ENCODE results near the gene YTHDF2. TPM values are rescaled to one million over a fixed set of nuclear protein-coding genes. Genes with fewer than 3 reads are reported as not detected.

YTHDF2 gene
- total and polyA plus RNA-seq, 2 donors from 2014 or later = 38.2 to 61.0 TPM

DNA sequence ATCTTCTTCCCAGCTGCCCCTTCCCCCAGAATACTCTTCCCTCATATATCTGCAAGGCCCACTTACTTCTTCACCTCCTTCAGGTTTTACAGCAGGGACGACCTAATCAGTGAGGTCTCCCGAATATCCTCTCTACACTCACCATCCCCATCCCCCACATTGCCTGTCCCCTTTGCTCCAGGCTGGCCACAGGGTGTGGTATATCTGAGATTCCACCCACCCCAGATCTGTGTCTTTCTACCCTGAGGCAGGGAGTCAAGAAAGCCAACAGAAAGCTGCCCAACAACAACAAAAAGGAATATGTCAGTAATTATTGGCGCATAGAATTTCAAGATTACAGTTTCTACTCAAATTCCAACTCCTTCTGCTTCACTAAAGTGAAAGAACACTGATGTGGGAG lies 45.3 kb downstream of the YTHDF2 start:
- H3K27me3 ChIP-seq (ENCODE audit: control insufficient read depth, insufficient read depth, low read length) = no peaks in the 10 kb centered on the region
- H3K36me3 ChIP-seq (ENCODE audit: control insufficient read depth in 2 of 3, insufficient read depth in 3 of 3, low read length in 3 of 3) = no peaks in the 10 kb centered on the region
- H3K9me3 ChIP-seq (ENCODE audit: control insufficient read depth in 2 of 3, insufficient read depth in 1 of 3, low read length in 3 of 3) = no peaks in the 10 kb centered on the region
- FAIRE-seq (no peak), DNase-seq (no peak)
- H3K27ac ChIP-seq (ENCODE audit: low read depth in 2 of 2, low read length in 2 of 2) = no peak overlapping the region
- TF ChIP-seq, protein P1, sequence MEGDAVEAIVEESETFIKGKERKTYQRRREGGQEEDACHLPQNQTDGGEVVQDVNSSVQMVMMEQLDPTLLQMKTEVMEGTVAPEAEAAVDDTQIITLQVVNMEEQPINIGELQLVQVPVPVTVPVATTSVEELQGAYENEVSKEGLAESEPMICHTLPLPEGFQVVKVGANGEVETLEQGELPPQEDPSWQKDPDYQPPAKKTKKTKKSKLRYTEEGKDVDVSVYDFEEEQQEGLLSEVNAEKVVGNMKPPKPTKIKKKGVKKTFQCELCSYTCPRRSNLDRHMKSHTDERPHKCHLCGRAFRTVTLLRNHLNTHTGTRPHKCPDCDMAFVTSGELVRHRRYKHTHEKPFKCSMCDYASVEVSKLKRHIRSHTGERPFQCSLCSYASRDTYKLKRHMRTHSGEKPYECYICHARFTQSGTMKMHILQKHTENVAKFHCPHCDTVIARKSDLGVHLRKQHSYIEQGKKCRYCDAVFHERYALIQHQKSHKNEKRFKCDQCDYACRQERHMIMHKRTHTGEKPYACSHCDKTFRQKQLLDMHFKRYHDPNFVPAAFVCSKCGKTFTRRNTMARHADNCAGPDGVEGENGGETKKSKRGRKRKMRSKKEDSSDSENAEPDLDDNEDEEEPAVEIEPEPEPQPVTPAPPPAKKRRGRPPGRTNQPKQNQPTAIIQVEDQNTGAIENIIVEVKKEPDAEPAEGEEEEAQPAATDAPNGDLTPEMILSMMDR (IDR thresholded peaks at IDR 0.05; ENCODE audit: borderline replicate concordance, extremely low read depth, insufficient read depth) = no peak
- intact Hi-C loops (cut with DNase I) = loop anchor here (10.0 kb wide), 1 partner anchor 93 kb away; no protein-coding TSS in a partner anchor
- H3K9ac ChIP-seq (ENCODE audit: low read length in 3 of 3) = no peak overlapping the region
- H3K4me3 ChIP-seq (ENCODE audit: low read length in 3 of 3) = no peak overlapping the region
- H3K4me1 ChIP-seq (ENCODE audit: control insufficient read depth in 2 of 3, insufficient read depth in 2 of 3, low read depth in 1 of 3, low read length in 3 of 3) = no peaks in the 10 kb centered on the region

- no peaks in the 10 kb centered on the region for H3K27me3 ChIP-seq (ENCODE audit: control insufficient read depth, insufficient read depth, low read length)
- TF ChIP-seq, protein P1 (IDR thresholded peaks at IDR 0.05; ENCODE audit: borderline replicate concordance, extremely low read depth, insufficient read depth) = no peak
- H3K9me3 ChIP-seq (ENCODE audit: control insufficient read depth in 2 of 3, insufficient read depth in 1 of 3, low read length in 3 of 3) = no peaks in the 10 kb centered on the region
- no peak overlapping the region for H3K4me3 ChIP-seq (ENCODE audit: low read length in 3 of 3)
- H3K36me3 ChIP-seq (ENCODE audit: control insufficient read depth in 2 of 3, insufficient read depth in 3 of 3, low read length in 3 of 3) = no peaks in the 10 kb centered on the region
- H3K9ac ChIP-seq (ENCODE audit: low read length in 3 of 3) = no peak overlapping the region
- intact Hi-C loops (cut with DNase I) = loop anchor here (10.0 kb wide), 1 partner anchor 91 kb away; no protein-coding TSS in a partner anchor
- no peaks in the 10 kb centered on the region for H3K4me1 ChIP-seq (ENCODE audit: control insufficient read depth in 2 of 3, insufficient read depth in 2 of 3, low read depth in 1 of 3, low read length in 3 of 3)
- FAIRE-seq (no peak), DNase-seq (no peak)
- H3K27ac ChIP-seq (ENCODE audit: low read depth in 2 of 2, low read length in 2 of 2) = no peak overlapping the region
Observed at GRCh38 chr1:28783363-28783762, 46.6 kb downstream of the YTHDF2 start.

DNA sequence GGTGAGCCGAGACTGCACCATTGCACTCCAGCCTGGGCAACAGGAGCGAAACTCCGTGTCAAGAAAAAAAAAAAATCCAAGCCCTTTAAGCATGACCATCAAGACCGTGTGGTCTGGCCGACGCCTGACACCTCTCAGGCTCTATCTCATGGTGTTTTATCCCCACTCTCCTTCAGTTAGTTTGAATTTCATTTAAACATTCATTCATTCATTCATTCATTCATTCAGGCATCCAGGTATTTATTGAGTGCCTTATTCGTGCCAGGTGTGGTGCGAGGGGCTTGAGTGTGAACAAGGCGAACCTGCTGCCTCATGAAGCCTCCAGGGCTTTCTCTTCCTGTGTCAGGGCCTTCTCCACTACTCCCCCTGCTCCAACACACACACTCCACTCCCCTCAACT lies 52.7 kb downstream of the YTHDF2 start:
- no peak overlapping the region for H3K27ac ChIP-seq (ENCODE audit: low read depth in 2 of 2, low read length in 2 of 2)
- intact Hi-C loops (cut with DNase I) = loop anchor here (10.0 kb wide), 1 partner anchor 85 kb away; no protein-coding TSS in a partner anchor
- no peaks in the 10 kb centered on the region for H3K4me1 ChIP-seq (ENCODE audit: control insufficient read depth in 2 of 3, insufficient read depth in 2 of 3, low read depth in 1 of 3, low read length in 3 of 3)
- TF ChIP-seq, protein P1 (IDR thresholded peaks at IDR 0.05; ENCODE audit: borderline replicate concordance, extremely low read depth, insufficient read depth) = no peak
- no peak overlapping the region for H3K4me3 ChIP-seq (ENCODE audit: low read length in 3 of 3)
- H3K36me3 ChIP-seq (ENCODE audit: control insufficient read depth in 2 of 3, insufficient read depth in 3 of 3, low read length in 3 of 3) = no peaks in the 10 kb centered on the region
- DNase-seq (no peak), FAIRE-seq (no peak)
- no peaks in the 10 kb centered on the region for H3K9me3 ChIP-seq (ENCODE audit: control insufficient read depth in 2 of 3, insufficient read depth in 1 of 3, low read length in 3 of 3)
- H3K27me3 ChIP-seq (ENCODE audit: control insufficient read depth, insufficient read depth, low read length) = no peaks in the 10 kb centered on the region
- H3K9ac ChIP-seq (ENCODE audit: low read length in 3 of 3) = no peak overlapping the region

DNA sequence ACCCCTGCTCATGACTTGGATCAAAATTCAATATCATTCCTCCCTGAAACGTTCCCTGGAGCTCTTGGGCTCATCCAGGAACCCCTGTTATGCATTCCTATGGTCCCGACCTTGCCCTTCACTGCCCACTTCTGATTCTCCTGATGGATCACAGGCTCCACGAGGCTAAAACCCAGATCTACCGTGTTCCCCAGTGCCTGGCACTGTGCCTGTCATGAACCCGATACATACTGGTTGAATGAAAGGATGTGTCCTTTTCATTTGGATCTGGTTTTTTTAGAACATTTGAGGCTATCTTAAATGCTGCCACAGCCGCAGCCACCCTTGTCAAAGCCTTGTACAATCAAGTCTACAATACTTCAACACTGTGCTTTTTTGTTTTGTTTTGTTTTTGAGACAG lies 53.1 kb downstream of the YTHDF2 start:
- FAIRE-seq (no peak), DNase-seq (no peak)
- Histone ChIP-seq H3K36me3 (ENCODE audit: control insufficient read depth in 2 of 3, insufficient read depth in 3 of 3, low read length in 3 of 3) (no peaks in the 10 kb centered on the region), H3K27ac (ENCODE audit: low read depth in 2 of 2, low read length in 2 of 2) (no peak overlapping the region), H3K9ac (ENCODE audit: low read length in 3 of 3) (no peak overlapping the region), H3K9me3 (ENCODE audit: control insufficient read depth in 2 of 3, insufficient read depth in 1 of 3, low read length in 3 of 3) (no peaks in the 10 kb centered on the region), H3K27me3 (ENCODE audit: control insufficient read depth, insufficient read depth, low read length) (no peaks in the 10 kb centered on the region), H3K4me3 (ENCODE audit: low read length in 3 of 3) (no peak overlapping the region), H3K4me1 (ENCODE audit: control insufficient read depth in 2 of 3, insufficient read depth in 2 of 3, low read depth in 1 of 3, low read length in 3 of 3) (no peaks in the 10 kb centered on the region)
- TF ChIP-seq, protein P1 (IDR thresholded peaks at IDR 0.05; ENCODE audit: borderline replicate concordance, extremely low read depth, insufficient read depth) = no peak
- intact Hi-C loops (cut with DNase I) = loop anchor here (10.0 kb wide), 1 partner anchor 85 kb away; no protein-coding TSS in a partner anchor
